Peyer's patch (tissue), 4 donors: ENCODE data around the gene GPD2. TPM values are rescaled to one million over a fixed set of nuclear protein-coding genes. Genes with fewer than 3 reads are reported as not detected.

Experiments used
- DNase-seq, 3 donors: peaks; one replicate each; pipeline ENCODE4 v3.0.0-alpha.2; 2017 to 2019
- H3K27ac ChIP-seq, 4 donors: fragments of 200-600 bp; sonication (generic); one replicate each; pipeline ENCODE4 v1.5.1; 2016 to 2019
- H3K27me3 ChIP-seq, 2 donors: fragments of 200-600 bp; sonication (generic); one replicate each; pipeline ENCODE4 v1.5.1; 2019
- H3K36me3 ChIP-seq, 3 donors: fragments of 200-600 bp; sonication (generic); one replicate each; pipeline ENCODE4 v1.5.1; 2016 to 2019
- H3K4me1 ChIP-seq, 4 donors: fragments of 200-600 bp; sonication (generic); one replicate each; pipeline ENCODE4 v1.5.1; 2016 to 2019
- H3K4me3 ChIP-seq, 4 donors: fragments of 200-600 bp; sonication (generic); 1 replicate in 3 of 4; 2 replicates in 1 of 4; pipeline ENCODE4 v1.5.1; 2016 to 2019; ENCODE audit warnings: mild to moderate bottlenecking in 1 of 4
- H3K9me3 ChIP-seq, 4 donors: fragments of 200-600 bp; sonication (generic); one replicate each; pipeline ENCODE4 v1.5.1; 2016 to 2019; ENCODE audit warnings: mild to moderate bottlenecking in 1 of 4
- POLR2A ChIP-seq, 2 donors: fragments of 450-650 bp; IDR thresholded peaks; one replicate each; pipeline ENCODE4 v1.5.1; 2017; ENCODE audit warnings: antibody characterized with exemption in 2 of 2, mild to moderate bottlenecking in 2 of 2, moderate library complexity in 2 of 2
- total RNA-seq, 4 donors: library from RNA; depleted of rRNA; stranded (reverse); fragments of >200 nt; gene quantifications; one replicate each; pipeline ENCODE4 v1.1.0, GENCODE V29; 2016
- TF ChIP-seq, protein P1 (sequence below), 6 experiments: fragments of 450-650 bp in 4 of 6; fragments of 200-600 bp in 2 of 6; sonication (generic) in 1 of 6; IDR thresholded peaks; one replicate each; pipeline ENCODE4 v1.5.1; 2017 to 2019; ENCODE audit warnings: antibody characterized with exemption in 6 of 6, mild to moderate bottlenecking in 3 of 6, moderate library complexity in 1 of 6

The GPD2 gene
- 100 to 1,000 TPM in 1 of 4 donors, 10 to 100 TPM in 3; 50.3 to 125 (median 83.4) TPM for total RNA-seq

DNA sequence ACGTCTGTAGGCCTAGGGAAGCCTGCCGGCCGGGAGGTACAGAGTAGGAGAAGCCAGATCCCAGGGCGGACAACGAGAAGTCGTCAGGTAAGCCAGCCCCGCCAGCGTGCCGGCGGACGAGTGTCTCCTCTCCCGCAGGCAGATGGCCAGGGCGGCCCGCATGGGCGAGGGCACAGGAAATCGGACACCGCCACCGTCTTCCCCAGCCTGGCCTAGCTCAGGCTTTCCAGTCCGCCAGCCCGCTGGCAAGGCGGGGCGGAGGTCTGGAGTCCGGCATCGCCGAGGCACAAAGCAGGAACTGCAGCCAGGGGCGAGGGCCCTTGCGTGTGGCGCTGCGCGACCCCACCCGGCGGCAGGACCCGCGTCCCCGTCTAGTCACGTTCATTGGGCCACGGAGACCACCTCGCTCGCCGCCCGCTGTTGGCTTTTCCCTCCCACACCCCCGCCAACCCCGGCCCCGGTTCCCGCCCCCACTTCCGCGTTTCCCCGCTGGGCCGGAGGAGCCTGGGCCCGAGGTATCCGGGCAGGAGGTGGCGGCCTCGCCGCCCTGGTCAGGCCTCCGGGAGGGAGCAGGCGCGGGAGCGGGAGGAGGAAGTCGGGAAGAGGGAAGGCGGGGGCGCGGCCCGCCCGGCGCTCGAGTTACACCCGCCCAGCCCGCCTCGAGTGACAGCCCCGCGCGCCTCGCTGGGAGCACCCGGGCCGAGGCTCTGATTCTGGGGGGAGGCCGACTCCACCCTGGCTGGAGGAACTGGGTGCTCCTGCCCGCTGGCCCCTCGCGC, at the start of gene GPD2:
GPD2 (plus strand) TSS at position 662 of the 779 bp plus-strand sequence. CDS start 39,727 bp downstream, outside the sequence.
- H3K27ac ChIP-seq = peak within 1 kb of the TSS; percentile 88 to 97 (median 94)
- H3K27me3 ChIP-seq = no peaks in the 10 kb centered on the region
- DNase-seq = peak; percentile 63 to 94 (median 91)
- TF ChIP-seq, protein P1, sequence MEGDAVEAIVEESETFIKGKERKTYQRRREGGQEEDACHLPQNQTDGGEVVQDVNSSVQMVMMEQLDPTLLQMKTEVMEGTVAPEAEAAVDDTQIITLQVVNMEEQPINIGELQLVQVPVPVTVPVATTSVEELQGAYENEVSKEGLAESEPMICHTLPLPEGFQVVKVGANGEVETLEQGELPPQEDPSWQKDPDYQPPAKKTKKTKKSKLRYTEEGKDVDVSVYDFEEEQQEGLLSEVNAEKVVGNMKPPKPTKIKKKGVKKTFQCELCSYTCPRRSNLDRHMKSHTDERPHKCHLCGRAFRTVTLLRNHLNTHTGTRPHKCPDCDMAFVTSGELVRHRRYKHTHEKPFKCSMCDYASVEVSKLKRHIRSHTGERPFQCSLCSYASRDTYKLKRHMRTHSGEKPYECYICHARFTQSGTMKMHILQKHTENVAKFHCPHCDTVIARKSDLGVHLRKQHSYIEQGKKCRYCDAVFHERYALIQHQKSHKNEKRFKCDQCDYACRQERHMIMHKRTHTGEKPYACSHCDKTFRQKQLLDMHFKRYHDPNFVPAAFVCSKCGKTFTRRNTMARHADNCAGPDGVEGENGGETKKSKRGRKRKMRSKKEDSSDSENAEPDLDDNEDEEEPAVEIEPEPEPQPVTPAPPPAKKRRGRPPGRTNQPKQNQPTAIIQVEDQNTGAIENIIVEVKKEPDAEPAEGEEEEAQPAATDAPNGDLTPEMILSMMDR (IDR thresholded peaks at IDR 0.05) = peak in 2 of 6 experiments; percentile 8 to 17
- peak; percentile 77 to 83 for TF ChIP-seq POLR2A (IDR thresholded peaks at IDR 0.05)
- H3K9me3 ChIP-seq = no peaks in the 10 kb centered on the region
- no peaks in the 10 kb centered on the region for H3K36me3 ChIP-seq
- peaks cover 0 to 28% (median 8%) of the 10 kb centered on the region in 4 donors for H3K4me1 ChIP-seq
- H3K4me3 ChIP-seq = peak within 1 kb of the TSS; percentile 71 to 76 (median 74)

DNA sequence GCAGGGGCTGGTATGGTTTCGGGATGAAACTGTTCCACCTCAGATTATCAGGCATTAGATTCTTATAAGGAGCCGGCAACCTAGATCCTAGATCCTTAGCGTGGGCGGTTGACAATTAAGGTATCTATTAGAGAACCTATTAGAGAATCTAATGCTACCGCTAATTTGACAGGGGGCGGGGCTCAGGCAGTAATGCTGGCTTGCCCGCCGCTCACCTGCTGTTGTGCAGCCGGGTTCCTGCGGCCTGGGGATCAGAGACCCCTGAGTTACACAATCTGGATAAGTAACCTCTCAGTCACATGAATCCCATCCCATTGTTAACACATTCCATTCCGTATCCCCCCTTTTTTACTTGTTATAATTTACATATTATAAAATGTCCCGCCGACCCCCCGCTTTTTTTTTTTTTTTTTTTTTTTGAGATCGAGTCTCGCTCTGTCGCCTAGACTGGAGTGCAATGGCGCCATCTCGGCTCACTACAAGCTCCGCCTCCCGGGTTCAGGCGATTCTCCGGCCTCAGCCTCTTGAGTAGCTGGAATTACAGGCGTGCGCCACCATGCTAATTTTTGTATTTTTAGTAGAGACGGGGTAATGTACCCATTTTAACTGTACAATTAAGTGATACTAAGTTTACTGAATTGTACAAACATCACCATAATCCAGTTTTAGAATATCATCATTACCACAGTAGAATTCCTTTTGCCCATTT, 42.0 kb upstream of the GPD2 start:
- DNase-seq = no peak
- no peaks in the 10 kb centered on the region for H3K27me3 ChIP-seq
- TF ChIP-seq POLR2A (IDR thresholded peaks at IDR 0.05) = no peak
- TF ChIP-seq, protein P1 (IDR thresholded peaks at IDR 0.05) = no peak

DNA sequence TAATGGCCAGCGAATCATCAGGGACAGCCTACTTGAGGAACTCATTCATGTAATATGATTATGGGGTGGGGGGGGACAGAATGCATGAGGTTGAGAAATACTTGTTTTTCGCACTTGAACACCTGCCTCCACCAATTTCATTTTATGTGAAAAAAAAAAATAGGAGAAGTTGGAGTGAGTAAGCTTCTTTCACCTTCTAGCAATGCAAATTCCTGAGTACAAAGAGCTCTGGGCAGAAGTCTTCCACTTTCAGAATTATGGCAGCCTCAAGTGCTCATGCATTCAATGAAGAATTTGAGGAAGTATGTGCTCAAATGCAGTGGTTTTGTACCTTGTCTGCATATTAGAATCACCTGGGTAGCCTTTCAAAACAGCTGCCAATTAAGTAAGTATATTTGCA, 40.1 kb upstream of the GPD2 start:
- Histone ChIP-seq H3K36me3 (no peaks in the 10 kb centered on the region), H3K4me3 (no peak overlapping the region), H3K4me1 (peaks cover 0 to 7% (median 2%) of the 10 kb centered on the region in 4 donors), H3K27me3 (no peaks in the 10 kb centered on the region), H3K27ac (peak overlapping the region in 1 of 4 donors; percentile 5), H3K9me3 (no peaks in the 10 kb centered on the region)
- TF ChIP-seq POLR2A (IDR thresholded peaks at IDR 0.05) = no peak
- DNase-seq = no peak

More for the DNA sequence above, 42.0 kb upstream of the GPD2 start:
- Histone ChIP-seq H3K36me3 (no peaks in the 10 kb centered on the region), H3K9me3 (no peaks in the 10 kb centered on the region), H3K4me3 (no peak overlapping the region), H3K4me1 (no peaks in the 10 kb centered on the region), H3K27ac (no peak overlapping the region)

DNA sequence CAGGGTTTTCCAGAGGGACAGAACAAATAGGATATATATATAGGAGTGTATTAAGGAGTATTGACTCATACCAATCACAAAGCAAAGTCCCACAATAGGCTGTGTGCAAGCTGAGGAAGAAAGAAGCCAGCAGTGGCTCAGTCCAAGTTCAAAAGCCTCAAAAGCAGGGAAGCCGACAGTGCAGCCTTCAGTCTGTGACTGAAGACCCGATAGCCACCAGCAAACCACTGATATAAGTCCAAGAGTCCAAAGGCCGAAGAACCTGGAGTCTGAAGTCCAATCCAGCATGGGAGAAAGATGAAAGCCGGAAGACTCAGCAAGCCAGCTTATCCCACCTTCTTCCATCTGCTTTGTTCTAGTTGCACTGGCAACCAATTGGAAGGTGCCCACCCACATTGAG, 39.0 kb upstream of the GPD2 start:
- no peak for DNase-seq
- no peak overlapping the region for H3K4me3 ChIP-seq
- TF ChIP-seq, protein P1 (IDR thresholded peaks at IDR 0.05) = no peak
- TF ChIP-seq POLR2A (IDR thresholded peaks at IDR 0.05) = no peak
- no peak overlapping the region for H3K27ac ChIP-seq
- H3K36me3 ChIP-seq = no peaks in the 10 kb centered on the region
- H3K27me3 ChIP-seq = no peaks in the 10 kb centered on the region
- H3K4me1 ChIP-seq = peaks cover 0 to 7% (median 2%) of the 10 kb centered on the region in 4 donors
- no peaks in the 10 kb centered on the region for H3K9me3 ChIP-seq

DNA sequence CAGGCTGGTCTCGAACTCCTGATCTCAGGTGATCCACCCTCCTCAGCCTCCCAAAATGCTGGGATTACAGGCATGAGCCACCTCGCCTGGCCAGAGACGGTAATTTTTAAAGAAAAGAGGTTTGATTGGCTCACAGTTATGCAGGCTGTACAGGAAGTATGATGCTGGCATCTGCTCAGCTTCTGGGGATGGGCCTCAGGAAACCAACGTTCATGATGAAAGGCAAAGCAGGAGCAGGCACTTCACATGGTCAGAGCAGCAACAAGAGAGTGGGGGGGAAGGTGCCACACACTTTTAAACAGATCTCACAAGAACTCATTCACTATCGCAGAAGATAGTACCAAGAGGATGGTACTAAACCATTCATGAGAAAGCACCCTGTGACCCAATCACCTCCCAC, 38.0 kb upstream of the GPD2 start:
- no peaks in the 10 kb centered on the region for H3K27me3 ChIP-seq
- no peak for DNase-seq
- no peaks in the 10 kb centered on the region for H3K36me3 ChIP-seq
- TF ChIP-seq, protein P1 (IDR thresholded peaks at IDR 0.05) = no peak
- no peak for TF ChIP-seq POLR2A (IDR thresholded peaks at IDR 0.05)
- H3K27ac ChIP-seq = no peak overlapping the region
- H3K4me3 ChIP-seq = no peak overlapping the region
- peaks cover 0 to 7% (median 2%) of the 10 kb centered on the region in 4 donors for H3K4me1 ChIP-seq
- no peaks in the 10 kb centered on the region for H3K9me3 ChIP-seq
